Muscle layer of duodenum (tissue), 2 donors: ENCODE data around the gene PLCH1.

ENCODE experiments used
- H3K27ac ChIP-seq: one replicate; pipeline ENCODE4 v1.7.0; 2013; ENCODE audit warnings: mild to moderate bottlenecking, low read length
- H3K27me3 ChIP-seq: one replicate; pipeline ENCODE4 v1.7.0; 2013; ENCODE audit warnings: low read depth, mild to moderate bottlenecking, control low read depth, low read length
- H3K36me3 ChIP-seq, 2 donors: one replicate each; pipeline ENCODE4 v1.7.0; 2013; ENCODE audit warnings: low read length in 2 of 2, control low read depth in 1 of 2, mild to moderate bottlenecking in 1 of 2; ENCODE audit not compliant: insufficient read depth in 2 of 2, control insufficient read depth in 1 of 2
- H3K4me1 ChIP-seq, 2 donors: one replicate each; pipeline ENCODE4 v1.7.0; 2013; ENCODE audit warnings: low read length in 2 of 2, mild to moderate bottlenecking in 2 of 2, control low read depth in 1 of 2, moderate library complexity in 1 of 2; ENCODE audit not compliant: insufficient read depth in 2 of 2, control insufficient read depth in 1 of 2
- H3K4me3 ChIP-seq, 2 donors: one replicate each; pipeline ENCODE4 v1.7.0; 2013; ENCODE audit warnings: low read length in 2 of 2, low read depth in 1 of 2, mild to moderate bottlenecking in 1 of 2
- H3K9me3 ChIP-seq, 2 donors: one replicate each; pipeline ENCODE4 v1.7.0; 2013; ENCODE audit warnings: low read length in 2 of 2, control low read depth in 1 of 2, mild to moderate bottlenecking in 1 of 2; ENCODE audit not compliant: control insufficient read depth in 1 of 2
- donor health status: healthy.

PLCH1 gene

DNA sequence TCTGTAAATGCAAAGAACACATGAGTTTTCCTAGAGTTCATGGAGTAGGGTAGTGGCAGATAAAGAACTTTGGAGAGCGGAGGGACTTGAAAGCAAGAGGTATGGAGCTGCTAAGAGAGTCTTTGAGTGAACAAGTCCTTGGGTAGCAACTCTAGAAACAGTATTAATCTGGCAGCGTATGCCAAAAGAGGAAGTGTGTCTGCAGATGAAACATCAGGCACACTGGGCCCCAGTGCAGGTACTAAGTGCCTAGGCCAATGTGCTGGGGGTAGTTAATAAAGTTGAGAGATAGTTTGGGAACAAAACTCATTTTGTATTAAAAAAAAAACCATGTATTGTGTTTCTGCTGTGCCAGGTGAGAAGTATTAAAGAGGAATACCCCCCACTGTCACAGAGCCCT, 228.4 kb downstream of the PLCH1 start:
- H3K4me3 ChIP-seq, result no peak overlapping the region
- H3K27me3 ChIP-seq, result no peaks in the 10 kb centered on the region
- no peak overlapping the region for H3K27ac ChIP-seq
- no peaks in the 10 kb centered on the region for H3K9me3 ChIP-seq
- no peaks in the 10 kb centered on the region for H3K4me1 ChIP-seq
- H3K36me3 ChIP-seq, result no peaks in the 10 kb centered on the region

DNA sequence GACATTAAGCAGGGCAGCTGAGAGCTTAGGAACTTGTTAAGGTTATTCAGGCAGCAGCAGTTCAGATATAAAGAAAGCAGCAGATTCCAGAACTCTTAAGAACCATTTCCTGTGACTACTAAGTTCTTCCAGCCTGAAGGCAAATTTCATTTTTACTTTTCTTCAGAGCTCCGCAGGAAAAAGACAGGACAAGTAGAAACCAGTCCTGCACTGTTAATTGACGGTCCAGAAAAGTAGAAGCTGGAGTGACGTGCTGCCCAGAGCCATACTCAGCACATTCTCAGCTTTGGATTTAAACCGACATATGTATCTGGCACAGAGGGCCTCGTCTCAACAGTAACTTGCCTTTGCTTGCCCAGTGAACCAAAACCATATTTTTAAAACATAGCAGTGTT, 232.0 kb downstream of the PLCH1 start:
- no peak overlapping the region for H3K27ac ChIP-seq

DNA sequence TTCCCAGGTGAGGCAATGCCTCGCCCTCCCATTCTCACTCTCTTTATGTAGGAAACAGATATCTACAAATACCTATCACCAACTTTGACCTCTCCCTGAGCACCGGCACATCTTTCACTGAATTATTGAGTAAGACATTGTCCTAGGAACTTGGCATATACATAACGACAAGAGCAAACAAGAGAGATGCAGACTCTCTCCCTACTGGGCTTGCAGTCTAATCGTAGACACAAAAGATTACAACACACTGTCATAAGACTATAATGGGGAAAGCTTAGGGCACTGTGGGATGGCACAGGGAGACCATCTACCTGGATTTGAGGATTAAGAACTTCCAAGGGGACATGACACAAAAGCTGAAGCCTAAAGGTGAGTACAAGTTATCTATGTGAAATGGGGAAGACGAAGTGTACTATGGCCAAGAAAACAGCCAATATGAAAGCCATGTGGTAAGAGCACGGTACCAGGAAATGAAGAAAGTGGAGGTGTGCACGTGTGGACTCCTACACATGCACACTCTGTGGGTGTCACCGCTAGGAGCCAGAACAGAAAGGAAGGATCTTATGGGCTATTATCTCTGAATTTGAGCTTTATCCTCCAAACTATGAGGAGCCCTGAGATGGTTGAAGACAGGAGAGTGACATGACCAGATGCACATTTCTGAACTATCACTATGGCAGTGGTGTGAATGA, 232.6 kb downstream of the PLCH1 start:
- no peaks in the 10 kb centered on the region for H3K36me3 ChIP-seq
- no peak overlapping the region for H3K27ac ChIP-seq
- no peaks in the 10 kb centered on the region for H3K27me3 ChIP-seq
- H3K9me3 ChIP-seq, result no peaks in the 10 kb centered on the region
- H3K4me3 ChIP-seq, result no peak overlapping the region
- no peaks in the 10 kb centered on the region for H3K4me1 ChIP-seq

More for the DNA sequence above, 232.0 kb downstream of the PLCH1 start:
- Histone ChIP-seq H3K36me3 (no peaks in the 10 kb centered on the region), H3K4me3 (no peak overlapping the region), H3K4me1 (no peaks in the 10 kb centered on the region), H3K27me3 (no peaks in the 10 kb centered on the region), H3K9me3 (no peaks in the 10 kb centered on the region)

DNA sequence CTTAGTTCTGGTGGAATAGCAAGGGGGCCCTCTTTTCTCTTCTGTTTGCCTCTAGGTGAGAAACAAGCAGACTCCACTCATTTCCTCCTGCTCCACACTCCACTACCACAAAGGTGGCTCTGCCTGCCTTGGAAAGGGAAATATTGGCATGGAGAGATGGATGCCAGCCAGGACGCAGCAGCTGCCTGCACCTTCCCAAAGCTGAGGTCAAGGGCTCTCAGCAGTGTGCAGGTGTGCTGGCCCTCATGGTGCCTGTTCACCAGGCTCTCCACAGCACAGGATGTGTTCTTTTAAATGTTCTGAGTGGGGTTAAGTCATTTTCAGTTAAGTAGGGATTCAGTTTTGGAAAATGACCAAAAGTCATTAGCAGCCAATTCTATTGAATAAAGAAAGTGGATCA, 240.2 kb downstream of the PLCH1 start:
- H3K4me1 ChIP-seq, result no peaks in the 10 kb centered on the region
- no peaks in the 10 kb centered on the region for H3K9me3 ChIP-seq
- no peak overlapping the region for H3K4me3 ChIP-seq
- no peaks in the 10 kb centered on the region for H3K36me3 ChIP-seq
- no peak overlapping the region for H3K27ac ChIP-seq
- no peaks in the 10 kb centered on the region for H3K27me3 ChIP-seq

DNA sequence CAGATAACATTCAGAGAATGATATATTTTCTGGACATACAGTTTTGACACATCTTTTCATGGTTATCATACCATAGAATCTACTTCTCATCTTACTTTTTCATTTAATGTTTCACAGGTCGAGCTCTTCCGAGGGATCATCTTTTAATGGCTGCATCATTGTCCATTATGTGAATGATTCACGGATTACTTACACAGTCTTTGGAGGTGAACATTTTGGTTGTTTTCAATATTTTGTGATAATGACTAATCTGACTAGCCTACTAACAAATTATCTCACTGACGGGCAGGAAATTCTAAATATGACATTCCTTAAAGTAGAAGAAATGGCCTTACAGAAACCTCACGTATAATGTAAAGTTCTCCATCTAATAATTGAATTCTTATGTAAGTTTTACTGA, 242.2 kb downstream of the PLCH1 start:
- no peak overlapping the region for H3K27ac ChIP-seq
- no peaks in the 10 kb centered on the region for H3K9me3 ChIP-seq
- no peak overlapping the region for H3K4me3 ChIP-seq
- no peaks in the 10 kb centered on the region for H3K4me1 ChIP-seq
- H3K36me3 ChIP-seq, result no peaks in the 10 kb centered on the region
- no peaks in the 10 kb centered on the region for H3K27me3 ChIP-seq

DNA sequence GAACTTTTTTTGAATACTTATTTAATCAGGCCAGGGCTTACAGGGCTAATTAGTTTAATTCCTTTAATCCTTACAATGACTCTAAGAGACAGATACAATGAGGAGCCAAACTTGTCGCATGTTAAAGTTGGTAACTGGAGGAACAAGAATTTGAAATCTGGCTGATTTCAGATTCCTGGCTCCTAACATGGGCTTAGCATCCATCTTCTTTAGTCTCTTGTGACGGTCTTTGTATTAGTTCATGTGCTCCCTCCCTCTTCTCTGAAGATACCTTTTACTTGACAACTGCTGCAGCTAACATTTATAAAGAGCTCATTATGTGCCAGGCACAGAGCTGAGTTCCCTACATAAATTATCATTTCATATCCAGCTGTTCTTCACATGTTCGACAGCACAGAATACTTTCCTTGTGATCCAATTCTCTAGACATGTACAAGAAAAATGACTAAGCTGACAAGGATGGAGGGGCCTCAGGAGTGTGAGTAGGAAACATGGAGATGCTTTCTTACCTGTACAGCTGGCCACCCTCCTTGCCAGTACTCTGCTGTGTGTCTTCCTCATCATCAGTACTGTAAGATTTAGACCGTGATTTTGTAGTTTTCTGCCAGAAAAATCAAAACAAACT, 244.6 kb downstream of the PLCH1 start:
- Histone ChIP-seq H3K4me1 (no peaks in the 10 kb centered on the region), H3K36me3 (no peaks in the 10 kb centered on the region), H3K4me3 (no peak overlapping the region), H3K27me3 (no peaks in the 10 kb centered on the region), H3K9me3 (no peaks in the 10 kb centered on the region), H3K27ac (no peak overlapping the region)

DNA sequence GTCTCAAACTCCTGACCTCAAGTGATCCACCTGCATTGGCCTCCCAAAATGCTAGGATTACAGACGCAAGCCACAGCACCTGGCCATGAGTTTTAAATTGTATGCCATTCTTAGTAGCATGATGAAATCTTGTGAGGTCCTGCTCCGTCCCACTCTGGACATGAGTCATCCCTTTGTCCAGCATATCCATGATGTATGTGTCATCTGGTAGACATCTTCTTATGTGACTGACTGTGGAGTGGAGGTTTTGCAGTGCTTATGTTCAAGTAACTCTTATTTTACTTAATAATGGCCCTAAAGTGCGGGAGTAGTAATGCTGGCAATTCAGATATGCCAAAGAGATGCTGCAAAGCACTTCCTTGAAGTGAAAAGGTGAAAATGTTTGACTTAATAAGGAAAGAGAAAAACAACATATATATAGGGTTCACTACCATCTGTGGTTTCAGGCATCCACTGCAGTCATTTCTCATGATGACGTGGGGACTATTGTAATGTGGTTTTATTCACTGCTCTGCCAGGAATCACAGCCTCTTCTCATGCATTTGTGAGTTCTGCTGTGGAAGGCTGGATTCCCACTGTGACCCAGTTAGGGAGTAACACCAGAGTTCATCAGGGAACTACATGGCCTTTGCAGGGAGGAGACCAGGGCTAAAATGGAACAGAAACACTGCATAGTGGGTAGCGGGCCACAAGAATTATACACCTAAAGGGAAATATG, 246.8 kb downstream of the PLCH1 start:
- Histone ChIP-seq H3K4me3 (no peak overlapping the region), H3K27ac (no peak overlapping the region), H3K36me3 (no peaks in the 10 kb centered on the region), H3K4me1 (no peaks in the 10 kb centered on the region), H3K9me3 (no peaks in the 10 kb centered on the region), H3K27me3 (no peaks in the 10 kb centered on the region)

DNA sequence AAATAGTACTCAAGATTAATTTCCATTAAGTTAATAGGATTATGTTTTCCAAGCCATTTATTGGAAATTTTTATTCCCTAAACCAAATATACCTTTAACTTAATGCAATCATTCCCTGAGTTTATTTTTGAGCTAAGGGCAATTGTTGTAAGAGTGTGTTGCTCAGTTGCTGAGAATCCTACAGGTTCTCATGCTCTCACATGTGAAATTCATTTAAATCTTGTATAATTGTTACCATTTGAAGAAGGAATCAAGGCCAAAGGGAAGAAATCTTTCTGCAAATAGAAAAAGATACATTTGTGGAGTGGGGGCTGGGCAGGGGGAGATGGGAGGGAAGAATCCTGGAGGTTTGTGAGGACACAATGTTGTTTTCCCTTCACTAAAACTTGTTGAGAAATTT, 248.7 kb downstream of the PLCH1 start:
- H3K4me3 ChIP-seq, result no peak overlapping the region
- no peaks in the 10 kb centered on the region for H3K4me1 ChIP-seq
- H3K27ac ChIP-seq, result no peak overlapping the region
- H3K9me3 ChIP-seq, result no peaks in the 10 kb centered on the region
- no peaks in the 10 kb centered on the region for H3K27me3 ChIP-seq
- H3K36me3 ChIP-seq, result no peaks in the 10 kb centered on the region

DNA sequence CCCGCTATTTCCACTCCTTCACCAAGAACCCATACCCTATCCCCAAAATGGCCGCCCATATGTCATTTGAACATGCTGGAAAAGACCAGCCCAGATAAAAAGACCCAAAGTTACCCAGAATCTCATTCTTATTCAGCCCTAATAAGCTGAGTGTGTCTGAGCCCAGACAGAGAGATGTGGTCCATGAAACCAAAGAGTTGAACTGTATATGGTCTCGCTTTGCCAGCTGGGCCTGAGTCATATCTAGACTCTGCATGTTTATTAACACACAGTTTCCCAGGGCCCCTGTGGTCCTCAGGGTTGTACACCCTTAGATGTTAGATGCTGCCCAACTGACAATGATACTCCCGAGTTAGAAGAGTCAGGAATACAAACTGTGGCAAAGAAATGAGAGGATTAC, 249.5 kb downstream of the PLCH1 start:
- Histone ChIP-seq H3K27ac (no peak overlapping the region), H3K36me3 (no peaks in the 10 kb centered on the region), H3K9me3 (no peaks in the 10 kb centered on the region), H3K27me3 (no peaks in the 10 kb centered on the region), H3K4me3 (no peak overlapping the region), H3K4me1 (no peaks in the 10 kb centered on the region)

DNA sequence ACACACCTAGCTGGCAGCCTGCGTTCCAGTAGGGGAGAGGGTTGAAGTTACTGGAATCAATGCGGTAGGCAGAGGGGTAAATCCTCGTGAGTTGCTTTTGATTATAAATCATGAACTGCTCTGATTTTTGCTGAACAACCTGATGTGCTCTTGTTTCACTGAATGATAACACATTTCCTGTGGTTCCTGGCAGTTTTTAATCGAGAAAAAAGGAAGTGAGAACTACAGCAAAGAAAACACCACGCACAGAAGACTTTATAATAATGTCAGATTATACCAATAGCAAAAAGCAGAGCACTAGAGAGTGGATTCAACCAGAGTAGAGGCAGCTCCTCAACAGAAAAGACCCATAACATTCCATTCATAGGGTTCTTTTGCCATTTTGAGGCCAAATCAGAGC, 250.5 kb downstream of the PLCH1 start:
- no peak overlapping the region for H3K27ac ChIP-seq
- H3K27me3 ChIP-seq, result no peaks in the 10 kb centered on the region
- H3K9me3 ChIP-seq, result no peaks in the 10 kb centered on the region
- H3K36me3 ChIP-seq, result no peaks in the 10 kb centered on the region
- H3K4me3 ChIP-seq, result no peak overlapping the region
- H3K4me1 ChIP-seq, result no peaks in the 10 kb centered on the region

DNA sequence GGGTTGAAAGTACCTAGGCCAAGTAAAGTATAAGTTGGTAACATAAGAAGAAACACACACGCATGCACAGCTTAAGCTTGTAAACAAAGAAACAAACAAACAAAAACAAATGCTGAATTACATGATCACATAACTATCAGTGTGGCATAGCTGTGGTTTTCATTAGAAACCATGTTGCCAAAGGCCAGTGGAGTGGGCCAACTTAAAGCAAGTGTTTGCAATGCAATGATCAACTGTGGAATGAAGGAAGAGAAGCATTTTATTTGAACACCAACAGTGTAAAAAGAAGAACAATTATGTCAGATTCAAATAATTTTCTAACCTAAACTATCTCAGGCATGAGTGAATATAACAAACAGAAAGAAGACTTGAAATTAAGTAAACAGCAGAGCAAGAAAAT, 252.0 kb downstream of the PLCH1 start:
- H3K27ac ChIP-seq, result no peak overlapping the region
- H3K4me3 ChIP-seq, result no peak overlapping the region
- no peaks in the 10 kb centered on the region for H3K9me3 ChIP-seq
- no peaks in the 10 kb centered on the region for H3K4me1 ChIP-seq
- no peaks in the 10 kb centered on the region for H3K36me3 ChIP-seq
- H3K27me3 ChIP-seq, result no peaks in the 10 kb centered on the region
